EH (cell line): ENCODE data around the gene NDUFAF2.
A peak's percentile ranks its signal among the peaks of the same experiment; 100 is the strongest.

Experiments
- DNase-seq: peaks from one replicate; pipeline ENCODE4 v3.0.0-alpha.2; 2015; ENCODE audit warnings: low read depth

The NDUFAF2 gene

GRCh38 chr5:61123145-61123544 is 178.1 kb downstream of the NDUFAF2 start:
- no peak for DNase-seq

DNA sequence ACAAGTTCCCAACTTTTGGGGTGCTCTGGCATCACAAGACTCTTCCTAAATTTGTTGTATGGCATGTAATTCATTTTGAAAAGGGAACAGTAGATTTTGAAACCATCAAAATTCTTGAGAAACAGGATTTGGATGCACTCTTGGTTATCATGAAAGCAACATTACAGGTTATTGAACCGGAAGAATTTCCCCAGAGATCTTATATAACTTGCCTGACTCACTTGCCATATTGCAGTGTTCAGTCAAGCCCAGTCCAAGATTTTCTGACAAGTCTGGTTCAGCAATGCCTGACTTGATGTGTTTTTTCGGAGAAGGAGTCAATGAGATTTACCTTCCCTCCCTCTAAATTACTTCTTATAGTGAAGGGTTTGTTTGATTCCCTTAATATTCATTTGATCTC is 185.3 kb downstream of the NDUFAF2 start:
- no peak for DNase-seq

DNA sequence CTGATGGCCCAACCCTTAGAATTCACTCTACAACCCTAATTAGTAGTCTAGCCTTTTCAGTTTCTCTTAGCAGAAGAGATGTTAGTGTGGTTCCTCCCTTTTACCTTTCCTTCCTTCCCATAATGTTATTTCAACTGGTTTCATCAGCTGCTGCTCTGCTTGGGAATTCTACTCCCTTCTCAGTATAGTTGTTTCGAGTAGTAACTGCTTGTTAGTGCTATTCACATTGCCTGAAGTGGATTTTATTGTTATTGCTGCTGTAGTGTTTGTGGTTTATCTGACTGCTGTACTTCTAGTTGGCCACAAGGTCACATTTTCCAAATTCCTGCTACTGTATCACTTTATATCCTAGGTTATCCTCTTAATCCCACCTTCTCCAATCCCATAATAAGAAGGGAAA is 187.6 kb downstream of the NDUFAF2 start:
- DNase-seq: peak; percentile 67

- no peak for DNase-seq
These were observed 192.8 kb downstream of the NDUFAF2 start for GRCh38 chr5:61137835-61138234.

- peak; percentile 11 for DNase-seq
These were observed 194.3 kb downstream of the NDUFAF2 start for GRCh38 chr5:61139094-61139873.

DNA sequence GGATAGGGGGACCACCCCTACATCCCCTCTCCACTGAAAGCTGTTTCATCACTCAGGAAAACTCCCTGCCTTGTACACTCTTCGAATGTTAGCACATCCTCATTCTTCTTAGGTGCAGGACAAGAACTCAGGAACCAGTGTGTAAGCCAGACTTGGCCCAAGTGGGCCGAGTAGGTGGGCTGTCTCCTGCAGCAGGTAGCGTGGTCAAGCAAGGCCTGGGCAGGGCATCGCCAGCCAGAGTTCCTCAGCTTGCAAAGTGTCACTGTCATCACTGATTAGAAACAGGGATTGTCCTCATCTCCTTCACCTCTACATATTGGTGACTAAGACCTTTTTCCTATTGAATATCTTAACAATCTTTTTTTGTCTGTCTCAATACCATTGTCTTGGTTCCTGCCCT is 194.9 kb downstream of the NDUFAF2 start:
- no peak for DNase-seq

DNA sequence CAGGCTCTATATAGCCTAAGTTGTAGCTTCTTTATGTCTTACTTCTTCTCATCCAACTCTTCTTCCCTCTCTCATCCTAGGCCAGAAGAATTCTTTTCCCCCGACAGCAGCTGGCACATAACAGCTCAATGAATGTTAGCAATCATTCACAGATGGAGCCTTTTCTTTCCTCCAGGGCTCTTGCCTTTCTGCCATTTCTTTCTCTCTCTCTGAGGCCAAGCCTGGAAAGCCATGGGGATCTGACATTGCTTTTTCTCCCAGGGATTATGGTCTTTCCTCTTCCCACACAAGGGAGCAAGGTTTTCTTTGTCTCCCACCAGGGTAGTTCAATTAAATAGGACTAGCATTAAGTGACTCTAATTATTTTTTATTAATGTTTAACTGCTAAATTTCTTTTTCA is 196.8 kb downstream of the NDUFAF2 start:
- DNase-seq: no peak

GRCh38 chr5:61142391-61142790 is 197.4 kb downstream of the NDUFAF2 start:
- DNase-seq: no peak

DNA sequence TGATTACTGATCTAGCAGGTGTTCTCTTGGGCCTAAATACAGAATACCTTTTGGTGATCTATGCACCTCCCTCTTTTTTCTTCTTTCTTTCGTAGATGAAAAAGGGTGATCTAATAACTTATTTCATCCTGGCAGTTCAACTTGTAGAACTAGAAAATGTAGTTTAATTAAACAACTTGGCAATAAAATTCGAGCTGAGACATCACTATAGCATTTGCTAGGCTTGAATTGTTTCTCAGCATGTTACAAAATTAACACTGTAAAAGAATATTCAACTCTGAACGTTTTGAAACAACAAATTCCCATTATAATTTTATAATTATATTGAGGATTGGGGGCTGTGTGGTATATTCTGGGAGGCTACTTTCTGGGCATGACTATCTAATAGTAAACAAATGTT is 197.8 kb downstream of the NDUFAF2 start:
- DNase-seq: no peak

GRCh38 chr5:61148515-61148914 is 203.5 kb downstream of the NDUFAF2 start:
- DNase-seq: no peak

GRCh38 chr5:61151893-61152292 is 206.9 kb downstream of the NDUFAF2 start:
- DNase-seq: no peak

DNA sequence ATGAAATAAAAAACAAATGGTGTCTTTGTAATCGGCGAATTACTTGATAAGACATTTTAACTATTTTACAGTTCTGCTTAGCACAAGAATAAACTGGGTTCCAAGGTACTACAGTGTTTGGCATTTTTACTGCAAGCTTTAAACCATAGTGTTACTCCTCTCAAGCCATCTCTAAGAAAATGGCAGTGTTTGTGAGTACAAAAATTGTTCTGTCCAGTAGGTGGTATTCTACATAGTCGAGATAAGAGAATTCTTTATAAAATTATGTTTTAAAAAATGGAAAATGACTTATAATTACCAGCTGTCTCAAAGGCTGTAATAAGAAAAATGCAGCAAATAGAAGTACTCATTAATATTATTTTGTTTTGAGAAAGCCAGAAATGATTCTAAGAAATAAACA is 214.1 kb downstream of the NDUFAF2 start:
- no peak for DNase-seq

GRCh38 chr5:61159836-61160235 is 214.8 kb downstream of the NDUFAF2 start:
- no peak for DNase-seq

DNA sequence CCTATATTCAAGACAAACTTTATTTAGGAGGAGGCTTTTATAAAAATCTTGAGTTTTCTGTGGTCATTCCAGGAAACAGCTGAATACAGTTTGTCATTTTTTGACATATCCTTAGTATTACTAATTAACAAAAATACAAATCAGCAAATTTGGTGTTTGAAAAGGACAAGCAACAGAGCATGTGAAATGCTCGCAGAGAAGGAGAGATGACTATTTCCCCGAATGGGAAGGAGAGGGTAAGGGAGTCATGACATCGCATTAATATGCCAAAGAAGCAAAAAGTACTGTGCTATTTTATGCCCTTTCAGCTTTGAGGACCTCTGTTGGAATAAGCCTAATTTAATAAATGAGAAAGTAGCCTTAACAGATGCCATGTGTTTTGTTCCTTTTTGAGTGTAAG is 215.5 kb downstream of the NDUFAF2 start:
- DNase-seq: no peak

GRCh38 chr5:61162010-61162831 is 217.2 kb downstream of the NDUFAF2 start, which contains the start of gene SMIM15:
Gene SMIM15 (minus strand): TSS chr5:61162468. CDS start chr5:61160171, 2,297 bp downstream.
- peak; percentile 91 for DNase-seq

- peak; percentile 52 for DNase-seq
These were observed 218.0 kb downstream of the NDUFAF2 start for GRCh38 chr5:61162832-61163567.

- DNase-seq: no peak
These were observed 218.9 kb downstream of the NDUFAF2 start for GRCh38 chr5:61163905-61164304.

- peak; percentile 55 for DNase-seq
These were observed 222.4 kb downstream of the NDUFAF2 start for GRCh38 chr5:61167382-61167781.

DNA sequence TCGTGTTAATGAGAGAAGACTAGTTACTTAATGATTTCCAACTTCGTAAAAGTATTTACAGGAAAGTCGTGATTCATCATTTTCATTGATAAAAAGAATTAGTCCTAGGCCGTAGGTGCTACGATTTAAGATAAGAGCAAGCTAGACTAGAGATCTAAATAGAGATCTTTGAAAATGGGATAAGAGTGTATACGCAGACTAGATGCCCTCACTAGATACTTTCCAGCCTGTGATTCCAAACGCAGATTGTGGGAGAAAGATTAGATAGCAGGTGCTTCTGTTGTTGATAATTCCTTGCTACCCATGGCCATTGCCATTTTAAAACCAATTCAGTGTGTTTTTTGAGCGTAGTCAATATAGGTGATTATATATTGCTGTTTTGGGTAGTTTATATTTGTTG is 223.9 kb downstream of the NDUFAF2 start:
- DNase-seq: no peak

GRCh38 chr5:61171479-61171878 is 226.5 kb downstream of the NDUFAF2 start:
- no peak for DNase-seq

DNA sequence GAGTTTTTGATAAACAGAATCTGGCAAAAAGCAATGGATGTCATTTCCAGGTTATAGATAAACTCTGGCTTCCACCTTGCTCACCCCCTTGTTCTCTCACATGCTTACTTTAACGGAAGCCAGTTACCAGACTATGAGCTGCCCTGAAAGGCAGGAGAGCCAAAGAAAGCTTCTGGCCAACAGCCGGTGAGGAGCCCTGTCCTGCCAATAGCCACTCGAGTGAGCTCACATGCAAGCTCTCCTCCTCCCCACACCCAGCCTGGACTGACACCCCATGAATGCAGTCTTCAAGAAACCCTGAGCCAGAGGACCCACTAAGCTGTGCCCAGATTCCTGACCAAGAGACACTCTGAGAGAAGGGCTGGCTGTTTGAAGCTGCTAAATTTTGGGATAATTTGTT is 231.6 kb downstream of the NDUFAF2 start:
- no peak for DNase-seq

GRCh38 chr5:61177070-61177469 is 232.1 kb downstream of the NDUFAF2 start:
- DNase-seq: no peak

- DNase-seq: no peak
These were observed 232.7 kb downstream of the NDUFAF2 start for GRCh38 chr5:61177716-61178115.
